Endothelial cell of umbilical vein (primary cell): ENCODE measurements around the gene PPP1R16B.

Experiments used
- CTCF ChIP-seq, 2 donors: IDR thresholded peaks; 1 replicate in 1 of 2; 2 replicates in 1 of 2; pipeline ENCODE4 v1.5.1; 2011; ENCODE audit warnings: low read length in 2 of 2, mild to moderate bottlenecking in 2 of 2, moderate library complexity in 2 of 2, control low read depth in 1 of 2, inconsistent platforms in 1 of 2, low read depth in 1 of 2; ENCODE audit not compliant: insufficient read depth in 1 of 2; ENCODE audit errors: extremely low read depth in 1 of 2
- POLR2A ChIP-seq: IDR thresholded peaks from 2 replicates; pipeline ENCODE4 v1.6.1; 2012; ENCODE audit warnings: low read depth, mild to moderate bottlenecking, control low read depth, low read length

GRCh38 chr20:38812709-38813573, 7.4 kb downstream of the PPP1R16B start:
- TF ChIP-seq CTCF (IDR thresholded peaks at IDR 0.05; ENCODE audit: extremely low read depth in 1 of 2, insufficient read depth in 1 of 2, low read depth in 1 of 2, low read length in 2 of 2) (no peak), POLR2A (no peak)
